Measurements from ENCODE around the gene LRRN4CL.

DNA sequence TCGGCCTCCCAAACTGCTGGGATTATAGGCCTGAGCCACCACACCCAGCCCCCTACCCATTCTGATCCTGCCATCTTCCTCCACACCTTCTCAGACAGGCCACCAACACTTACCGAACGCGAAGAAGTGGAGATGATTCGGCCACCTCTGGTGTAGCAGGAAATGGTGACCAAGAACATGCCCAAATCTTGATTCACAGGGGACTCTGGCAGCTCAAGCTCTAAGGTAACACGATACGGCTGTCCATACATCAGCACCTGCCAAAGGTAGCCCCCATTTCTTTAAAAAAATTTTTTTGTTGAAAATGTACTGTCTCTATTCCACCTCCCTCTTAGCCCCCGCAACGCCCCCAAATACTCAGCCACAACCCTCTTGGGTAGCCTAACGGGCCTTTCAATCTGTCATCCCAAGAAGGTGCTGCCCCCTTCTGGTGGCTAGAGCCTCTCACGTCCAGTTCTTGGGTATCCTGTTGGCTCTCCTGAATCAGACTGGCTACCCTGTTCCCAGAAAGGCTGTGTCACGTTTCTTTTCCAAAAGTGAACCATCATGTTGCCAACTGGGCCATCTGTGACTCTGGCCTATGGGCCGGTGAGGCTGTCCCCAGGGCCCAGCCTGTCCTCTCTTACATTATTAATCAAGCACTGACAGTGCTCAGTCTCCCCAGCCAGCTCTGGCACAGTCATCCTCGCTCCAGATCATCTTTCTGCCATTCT lies 5.3 kb upstream of the LRRN4CL start:
- TF ChIP-seq CTCF (IDR thresholded peaks at IDR 0.05) (peak; percentile 39 to 80 (median 60)), EP300 (IDR thresholded peaks at IDR 0.05) (no peak), POLR2AphosphoS5 (IDR thresholded peaks at IDR 0.05) (no peak), POLR2A (IDR thresholded peaks at IDR 0.05) (no peak)
